ENCODE measurements around the gene SDK2.

Gene SDK2

GRCh38 chr17:73582821-73583220, 61.4 kb downstream of the SDK2 start:
- no peak for DNase-seq

GRCh38 chr17:73582359-73582758, 61.9 kb downstream of the SDK2 start:
- no peak for DNase-seq

- no peak for DNase-seq
Observed at GRCh38 chr17:73581379-73581778, 62.9 kb downstream of the SDK2 start.

- no peak for DNase-seq
Observed at GRCh38 chr17:73580073-73580710, 64.1 kb downstream of the SDK2 start.

- no peak for DNase-seq
Observed at GRCh38 chr17:73576556-73577098, 67.6 kb downstream of the SDK2 start.

GRCh38 chr17:73575470-73576221, 68.6 kb downstream of the SDK2 start:
- DNase-seq, result peak; percentile 99

GRCh38 chr17:73571511-73572130, 72.6 kb downstream of the SDK2 start:
- no peak for DNase-seq

- DNase-seq, result no peak
Observed at GRCh38 chr17:73569762-73570319, 74.4 kb downstream of the SDK2 start.

GRCh38 chr17:73568934-73569333, 75.3 kb downstream of the SDK2 start:
- no peak for DNase-seq

- no peak for DNase-seq
Observed at GRCh38 chr17:73566905-73567782, 77.1 kb downstream of the SDK2 start.

- DNase-seq, result no peak
Observed at GRCh38 chr17:73564843-73565242, 79.4 kb downstream of the SDK2 start.

- no peak for DNase-seq
Observed at GRCh38 chr17:73562896-73563295, 81.3 kb downstream of the SDK2 start.

GRCh38 chr17:73561111-73561510, 83.1 kb downstream of the SDK2 start:
- no peak for DNase-seq

- no peak for DNase-seq
Observed at GRCh38 chr17:73560661-73561060, 83.6 kb downstream of the SDK2 start.

GRCh38 chr17:73559532-73559931, 84.7 kb downstream of the SDK2 start:
- DNase-seq, result no peak

- DNase-seq, result peak; percentile 99
Observed at GRCh38 chr17:73555199-73555960, 88.9 kb downstream of the SDK2 start.

- DNase-seq, result no peak
Observed at GRCh38 chr17:73554498-73554897, 89.7 kb downstream of the SDK2 start.

GRCh38 chr17:73553311-73553710, 90.9 kb downstream of the SDK2 start:
- DNase-seq, result no peak

GRCh38 chr17:73552300-73553048, 91.8 kb downstream of the SDK2 start:
- DNase-seq, result peak; percentile 60

GRCh38 chr17:73551759-73552158, 92.5 kb downstream of the SDK2 start:
- peak; percentile 33 for DNase-seq

GRCh38 chr17:73551144-73551543, 93.1 kb downstream of the SDK2 start:
- no peak for DNase-seq

All from NCI-H524 treated with DMSO at 0.1 percent for 48 hours (cell line).